Activated CD8-positive, alpha-beta memory T cell treated with anti-CD3 and anti-CD28 coated beads for 24 hours (primary cell): Measurements from ENCODE around the gene OBSL1.

ENCODE experiments used
- DNase-seq: peaks from one replicate; pipeline ENCODE4 v3.0.0-alpha.2; 2020

The OBSL1 gene

GRCh38 chr2:219511547-219512325 is 59.6 kb downstream of the OBSL1 start:
- no peak for DNase-seq

DNA sequence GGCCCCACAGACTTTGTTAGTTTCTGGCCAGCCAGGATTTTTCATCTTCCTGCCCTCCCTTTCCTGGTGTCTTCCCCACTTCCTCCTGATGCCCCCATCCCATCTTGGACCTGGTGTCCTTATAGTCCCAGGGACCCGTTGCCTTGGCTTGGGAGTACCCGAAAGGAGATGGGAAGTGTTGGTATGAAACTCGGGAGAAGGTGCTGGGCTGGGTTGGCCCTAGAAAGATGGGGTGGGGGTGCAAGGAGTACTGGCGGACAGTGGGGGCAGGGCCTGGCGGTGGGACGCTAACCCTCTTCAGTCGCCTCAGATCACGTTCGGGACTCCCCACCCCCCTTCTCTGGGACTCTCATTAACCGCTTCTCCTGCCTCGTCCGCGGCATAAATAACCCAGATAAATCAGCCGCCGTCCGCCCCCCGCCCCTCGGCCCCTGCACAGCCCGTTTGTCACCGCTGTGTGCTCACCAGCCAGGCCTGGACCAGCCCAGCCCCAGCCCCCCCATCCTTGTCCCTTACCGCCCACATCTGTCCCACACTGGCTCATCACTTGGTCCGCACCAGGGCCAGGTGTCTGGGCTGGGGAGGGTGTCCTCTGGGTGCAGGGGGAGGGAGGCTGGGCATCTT is 60.7 kb downstream of the OBSL1 start:
- no peak for DNase-seq

DNA sequence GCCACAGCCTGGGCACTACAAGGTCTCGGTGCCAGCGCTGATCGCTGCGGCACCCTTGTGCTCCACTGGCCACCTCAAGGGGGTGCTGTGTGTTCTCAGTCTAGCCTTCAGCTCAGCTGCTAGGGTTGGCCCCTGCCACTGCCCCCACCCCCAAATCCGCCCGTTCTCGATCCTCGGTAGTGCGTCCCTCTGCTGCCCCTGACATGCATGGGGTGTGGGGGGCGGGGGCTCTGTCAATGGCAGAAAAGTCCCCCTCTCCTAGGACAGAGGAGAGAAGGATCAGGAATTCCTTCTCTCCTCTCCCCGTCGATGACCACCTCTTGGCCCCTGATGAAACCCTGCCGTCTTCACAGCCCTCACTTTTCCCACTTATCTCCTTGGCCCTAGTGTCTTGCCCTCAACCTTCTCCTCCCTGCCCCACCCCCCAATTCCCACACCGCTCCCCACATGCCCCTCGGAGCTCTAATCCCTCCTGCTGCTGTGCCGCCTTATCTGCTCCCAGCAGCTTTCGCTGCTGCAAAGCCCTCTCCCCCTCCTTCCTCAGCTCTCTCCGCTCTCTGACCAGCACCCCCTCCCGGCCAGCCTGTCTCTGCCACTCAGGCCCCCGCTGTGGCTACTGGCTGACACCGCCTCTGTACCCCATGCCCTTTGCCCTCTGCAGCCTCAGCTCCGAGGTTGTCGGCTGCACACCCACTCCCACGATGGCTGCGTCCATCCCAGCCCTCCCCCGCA is 61.4 kb downstream of the OBSL1 start:
- peak; percentile 78 for DNase-seq

DNA sequence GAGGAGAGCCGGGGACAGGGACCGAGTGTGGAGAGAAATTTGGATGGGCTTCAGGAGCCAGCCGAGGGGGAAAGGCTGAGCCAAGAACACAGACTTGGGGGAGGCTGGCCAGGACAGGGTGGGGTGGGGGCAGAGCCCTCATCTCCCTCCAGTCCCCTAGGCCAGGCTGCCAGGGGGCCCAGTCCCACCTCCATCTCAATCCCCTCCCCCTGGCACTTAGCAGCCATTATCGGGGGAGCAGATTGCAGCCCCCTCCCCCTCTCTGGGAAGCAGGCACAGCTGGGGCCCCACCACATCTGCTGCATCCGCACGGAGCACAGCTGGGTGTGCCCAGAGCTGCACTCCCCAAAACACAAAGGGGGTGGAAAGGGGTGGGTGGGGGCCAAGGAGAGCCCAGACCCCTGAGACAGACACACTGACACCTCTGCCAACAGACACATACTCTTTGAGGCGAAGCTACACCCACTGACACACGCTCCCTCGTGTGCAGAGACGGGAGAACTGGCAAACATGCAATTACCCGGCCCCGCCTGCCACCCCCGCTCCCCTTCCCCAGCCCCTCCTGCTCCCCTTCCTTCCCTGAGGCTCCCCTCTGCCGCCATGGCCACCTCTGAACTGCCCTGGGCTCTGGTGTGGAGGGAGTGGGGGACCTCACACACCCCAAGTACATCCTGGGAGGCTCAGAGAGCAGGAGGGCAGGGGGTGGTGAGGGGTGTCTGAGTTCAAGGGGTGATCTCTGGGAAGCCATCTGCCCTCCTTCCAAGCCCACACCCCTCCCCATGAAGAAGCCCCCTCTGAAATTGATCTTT is 62.2 kb downstream of the OBSL1 start:
- no peak for DNase-seq

- DNase-seq: no peak
Measured at GRCh38 chr2:219508444-219508734, 63.0 kb downstream of the OBSL1 start.

- DNase-seq: no peak
Measured at GRCh38 chr2:219507581-219508443, 63.5 kb downstream of the OBSL1 start.

GRCh38 chr2:219506802-219507526 is 64.4 kb downstream of the OBSL1 start:
- no peak for DNase-seq

DNA sequence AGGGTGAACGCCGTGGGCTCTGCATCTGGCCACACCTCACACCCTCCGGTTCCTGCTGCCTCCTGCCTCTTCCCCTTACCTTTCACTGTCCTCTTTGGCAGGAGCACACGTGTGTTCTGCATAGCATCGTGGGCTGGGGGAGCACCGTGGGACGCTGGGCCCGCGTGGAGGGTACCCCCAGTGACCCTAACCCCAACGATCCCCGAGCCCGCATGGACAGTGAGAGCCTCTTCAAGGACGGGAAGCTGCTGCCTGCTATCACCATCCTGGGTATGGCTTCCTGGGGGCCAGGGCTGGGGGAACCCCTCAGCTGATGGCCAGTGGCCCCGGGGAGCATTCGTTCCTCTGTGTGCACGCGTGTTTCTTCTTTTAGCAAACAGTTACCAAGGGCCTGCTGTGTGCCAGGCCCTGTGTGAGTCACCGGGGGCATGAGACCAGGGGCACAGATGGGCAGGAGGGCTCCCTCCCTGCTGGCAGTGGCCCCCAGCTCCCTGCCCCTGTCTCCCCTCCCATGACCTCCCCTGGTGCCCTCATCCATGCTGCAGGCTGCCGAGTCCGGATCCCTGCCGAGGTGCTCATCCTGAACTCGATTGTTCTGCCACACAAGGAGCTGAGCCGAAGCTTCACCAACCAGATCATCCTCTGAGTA is 65.1 kb downstream of the OBSL1 start:
- no peak for DNase-seq

- DNase-seq: no peak
Measured at GRCh38 chr2:219505585-219505984, 65.8 kb downstream of the OBSL1 start.

- no peak for DNase-seq
Measured at GRCh38 chr2:219502618-219503017, 68.7 kb downstream of the OBSL1 start.

DNA sequence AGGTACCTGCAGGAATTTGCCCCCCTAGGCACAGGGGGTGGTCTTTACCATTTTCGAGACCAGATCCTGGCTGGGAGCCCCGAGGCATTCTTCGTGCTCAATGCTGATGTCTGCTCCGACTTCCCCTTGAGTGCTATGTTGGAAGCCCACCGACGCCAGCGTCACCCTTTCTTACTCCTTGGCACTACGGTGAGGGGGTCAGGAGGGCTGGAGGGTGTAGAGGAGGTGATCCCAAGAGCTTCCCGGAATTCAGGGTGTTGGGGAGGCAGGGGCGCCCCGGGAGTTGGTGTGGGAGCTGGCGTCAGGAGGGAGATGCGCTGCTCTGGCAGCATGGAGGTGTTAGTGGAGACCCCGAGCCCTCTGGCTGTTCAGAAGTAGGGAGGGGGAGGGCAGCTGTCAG is 69.5 kb downstream of the OBSL1 start:
- no peak for DNase-seq
